Motor neuron (in vitro differentiated cells): ENCODE measurements around the gene RTF2. TPM values are rescaled to one million over a fixed set of nuclear protein-coding genes. Genes with fewer than 3 reads are reported as not detected.
"Not testable (repeated sequence)": the region's sequence is repeated elsewhere in the genome, so short reads cannot be mapped to it uniquely, and the experiment has no call there.

Experiments used
- ATAC-seq, 8 experiments: fragments of 200-7000 bp; cut with Tn5 transposase; replicated peaks in 6 of 8; 2 replicates each; pipeline ENCODE4 v1.8.0; 2021; ENCODE audit warnings: mild to moderate bottlenecking in 8 of 8, moderate library complexity in 8 of 8
- H3K27ac ChIP-seq, 2 donors: fragments of 250-450 bp; sonication (Bioruptor Pico); 2 replicates each; pipeline ENCODE4 v1.9.0; 2021; ENCODE audit warnings: antibody characterized with exemption in 2 of 2, mild to moderate bottlenecking in 2 of 2, moderate library complexity in 1 of 2
- H3K4me1 ChIP-seq, 2 donors: fragments of 250-450 bp; sonication (Bioruptor Pico); replicated peaks in 1 of 2; 2 replicates each; pipeline ENCODE4 v1.6.1; 2021; ENCODE audit warnings: antibody characterized with exemption in 2 of 2, mild to moderate bottlenecking in 2 of 2, moderate library complexity in 1 of 2
- H3K4me3 ChIP-seq, 5 donors: fragments of 250-450 bp; sonication (Bioruptor Pico); 2 replicates each; pipeline ENCODE4 v1.9.0; 2021; ENCODE audit warnings: antibody characterized with exemption in 5 of 5, mild to moderate bottlenecking in 5 of 5, moderate library complexity in 4 of 5
- WGBS, 10 experiments: fragments of 450-650 bp; shearing (Covaris generic); methylation state at CpG; one replicate each; pipeline ENCODE4 v1.0.0; 2022; 5-methylcytosine and 5-hydroxymethylcytosine counted together
- in situ Hi-C, 9 experiments: fragments of 400-800 bp; cut with MboI; loops; one replicate each; pipeline ENCODE4 v1.15.0; 2021; ENCODE audit warnings: low sequenced_read_pairs in 9 of 9, low pct_unique_long_range_greater_than_20kb in 2 of 9; ENCODE audit not compliant: unreplicated experiment in 9 of 9
- total RNA-seq, 8 experiments: library from RNA; unstranded; fragments of 300-600 nt; gene quantifications; 2 replicates each; pipeline versions ENCODE4 v1.2.3 to v1.2.4, GENCODE V29; 2022

Gene RTF2
- total RNA-seq, 8 experiments from 2014 or later = 71.5 to 90.5 (median 74.8) TPM

DNA sequence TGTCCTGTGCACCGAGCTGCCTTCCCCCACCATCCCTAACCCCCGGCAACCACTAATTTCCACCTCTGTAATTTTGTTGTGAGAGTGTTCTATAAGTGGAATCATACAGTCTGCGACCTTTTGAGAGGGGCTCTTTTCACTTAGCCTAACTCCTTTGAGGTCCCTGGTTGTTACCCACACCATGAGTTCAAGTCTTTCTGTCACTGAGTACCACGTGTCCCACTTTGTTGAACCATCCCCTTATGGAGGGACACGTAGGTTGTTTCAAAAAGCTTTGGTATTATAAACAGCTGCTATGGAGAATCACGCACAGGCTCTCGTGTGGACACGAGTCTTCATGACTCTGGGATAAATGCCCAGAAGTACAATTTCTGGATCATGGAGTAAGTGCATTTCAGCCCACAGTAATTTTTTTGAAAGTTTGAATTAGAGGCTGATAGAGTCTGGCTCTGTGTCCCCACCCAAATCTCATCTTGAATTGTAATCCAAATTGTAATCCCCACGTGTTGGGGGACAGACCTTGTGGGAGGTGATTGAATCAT lies 74.1 kb downstream of the RTF2 start:
- WGBS, 10 experiments = 10 to 100% (median 71%) methylated on average over 1 to 6 of the region's 9 CpGs; no CpG with 5 or more reads in 1 of the 10 experiments
- Histone ChIP-seq H3K27ac (no peak overlapping the region), H3K4me1 (no peaks in the 10 kb centered on the region), H3K4me3 (no peak overlapping the region)
- in situ Hi-C loops = loop anchor here in 1 of 9 experiments (25.0 kb wide), 1 partner anchor 520 kb away; no protein-coding TSS in a partner anchor
- no peak for ATAC-seq

DNA sequence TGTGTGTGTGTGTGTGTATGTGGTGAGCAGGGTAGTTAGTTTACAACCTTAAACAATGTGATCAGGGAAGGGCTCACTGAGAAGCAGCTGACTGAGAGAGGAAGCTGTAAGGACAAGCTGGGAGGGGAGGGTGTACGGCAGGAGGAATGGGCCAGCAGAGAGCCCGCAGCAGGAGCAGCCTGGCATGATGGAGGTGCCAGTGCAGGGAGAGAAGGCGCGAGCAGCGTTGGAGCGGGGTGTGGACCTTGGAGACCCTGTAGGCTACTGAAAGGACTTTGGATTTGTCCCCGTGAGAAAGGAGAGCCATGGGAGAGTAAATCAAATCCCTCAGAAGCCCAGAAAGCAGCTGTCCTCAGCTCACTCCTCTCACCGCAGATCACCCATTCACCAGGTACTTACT lies 83.1 kb downstream of the RTF2 start:
- 81 to 100% (median 95%) methylated on average over 1 to 6 of the region's 8 CpGs; no CpG with 5 or more reads in 2 of the 10 experiments for WGBS, 10 experiments
- ATAC-seq = no peak

DNA sequence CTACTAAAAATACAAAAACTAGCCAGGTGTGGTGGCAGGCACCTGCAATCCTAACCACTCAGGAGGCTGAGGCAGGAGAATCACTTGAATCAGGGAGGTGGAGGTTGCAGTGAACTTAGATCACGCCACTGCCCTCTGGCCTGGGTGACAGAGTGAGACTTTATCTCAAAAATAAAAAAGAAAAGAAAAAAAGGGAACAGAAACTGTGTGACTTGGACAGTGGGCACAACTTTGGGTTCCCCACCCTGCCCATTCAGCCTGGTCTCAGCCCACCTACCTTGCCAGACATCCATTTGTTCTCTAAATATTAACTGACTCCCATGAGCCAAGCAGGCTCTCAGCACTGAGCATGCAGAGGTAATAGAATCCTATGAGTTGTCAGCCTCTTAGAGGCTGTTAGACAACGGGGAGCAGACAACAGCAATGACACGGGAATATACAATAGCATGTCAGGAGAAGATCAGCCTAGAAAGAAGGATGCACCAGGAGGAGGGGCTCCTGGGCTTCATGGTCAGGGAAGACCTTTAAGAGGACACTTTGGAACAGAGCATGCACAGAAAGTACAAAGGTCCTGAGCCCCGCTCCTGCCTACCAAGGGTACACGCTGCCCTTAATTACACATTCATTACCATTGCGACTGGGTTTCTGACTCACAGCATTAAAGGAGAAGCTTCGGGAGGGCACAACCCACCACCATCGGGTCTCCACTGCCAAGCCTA lies 84.6 kb downstream of the RTF2 start:
- peak in 2 of 8 experiments; percentile 27 to 28 for ATAC-seq
- Histone ChIP-seq H3K27ac (no peak overlapping the region), H3K4me3 (no peak overlapping the region), H3K4me1 (no peaks in the 10 kb centered on the region)
- in situ Hi-C loops = loop anchor here in 7 of 9 experiments (10.0 to 25.0 kb wide), 5 partner anchors 409 to 784 kb away; partner anchors contain the start of gene SPO11 (in 3 of the 7)
- 14 to 77% (median 45%) methylated on average over 3 to 8 of the region's 8 CpGs; no CpG with 5 or more reads in 1 of the 10 experiments for WGBS, 10 experiments

More for the DNA sequence above, 83.1 kb downstream of the RTF2 start:
- H3K4me1 ChIP-seq = no peaks in the 10 kb centered on the region
- in situ Hi-C loops = loop anchor here in 7 of 9 experiments (10.0 to 25.0 kb wide), 5 partner anchors 411 to 786 kb away; partner anchors contain the start of gene SPO11 (in 3 of the 7)
- no peak overlapping the region for H3K4me3 ChIP-seq
- no peak overlapping the region for H3K27ac ChIP-seq

DNA sequence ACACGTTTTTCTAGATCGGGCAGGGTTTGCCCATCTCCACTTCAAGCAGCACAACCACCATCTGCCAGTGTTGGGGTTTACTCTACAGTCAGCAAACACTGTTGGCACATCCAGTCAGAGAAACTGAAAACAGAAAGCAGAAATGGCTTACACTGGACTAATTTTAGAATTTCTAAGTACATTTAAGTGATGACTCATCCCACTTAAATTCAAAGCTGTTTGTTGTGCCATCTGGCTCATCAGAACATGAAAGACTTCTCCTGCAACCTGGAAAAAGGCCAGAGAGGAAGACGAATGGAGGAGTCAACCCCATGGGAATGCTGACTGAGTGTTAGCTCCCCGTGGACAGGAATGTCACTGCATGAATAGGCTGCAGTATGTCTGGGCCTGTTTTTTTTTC lies 86.4 kb downstream of the RTF2 start:
- H3K27ac ChIP-seq = no peak overlapping the region
- peak; percentile 79 to 93 (median 88) for ATAC-seq
- no peak overlapping the region for H3K4me3 ChIP-seq
- no peaks in the 10 kb centered on the region for H3K4me1 ChIP-seq
- WGBS, 10 experiments = 0 to 83% (median 5%) methylated on average over 1 to 4 of the region's 4 CpGs; no CpG with 5 or more reads in 1 of the 10 experiments
- in situ Hi-C loops = loop anchor here in 7 of 9 experiments (10.0 to 25.0 kb wide), 5 partner anchors 407 to 782 kb away; partner anchors contain the start of gene SPO11 (in 3 of the 7)

DNA sequence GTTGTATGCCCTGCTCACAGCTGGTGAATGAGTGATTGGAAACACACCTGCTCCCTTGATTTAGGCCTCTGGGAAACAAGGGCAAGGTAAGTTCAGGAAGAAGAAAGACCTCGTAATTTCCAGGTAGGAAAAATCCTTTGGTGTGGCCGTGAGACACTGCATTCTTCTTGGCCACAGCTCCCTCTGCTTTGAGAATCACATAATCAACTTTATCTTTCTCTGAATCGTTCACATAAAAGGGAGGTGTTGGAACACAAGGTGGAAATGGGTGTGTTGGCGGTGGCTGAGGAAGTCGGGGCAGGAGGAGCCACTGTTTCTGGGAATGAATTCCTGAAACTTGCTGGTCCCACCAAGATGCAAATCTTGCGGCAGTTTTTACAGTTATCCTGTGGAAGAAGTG lies 90.5 kb downstream of the RTF2 start:
- Histone ChIP-seq H3K4me3 (no peak overlapping the region), H3K27ac (no peak overlapping the region), H3K4me1 (no peaks in the 10 kb centered on the region)
- in situ Hi-C loops = loop anchor here in 7 of 9 experiments (10.0 to 25.0 kb wide), 5 partner anchors 403 to 778 kb away; partner anchors contain the start of gene SPO11 (in 3 of the 7)
- WGBS, 10 experiments = 43 to 100% (median 79%) methylated on average over 2 to 6 of the region's 6 CpGs; no CpG with 5 or more reads in 1 of the 10 experiments
- ATAC-seq = no peak

DNA sequence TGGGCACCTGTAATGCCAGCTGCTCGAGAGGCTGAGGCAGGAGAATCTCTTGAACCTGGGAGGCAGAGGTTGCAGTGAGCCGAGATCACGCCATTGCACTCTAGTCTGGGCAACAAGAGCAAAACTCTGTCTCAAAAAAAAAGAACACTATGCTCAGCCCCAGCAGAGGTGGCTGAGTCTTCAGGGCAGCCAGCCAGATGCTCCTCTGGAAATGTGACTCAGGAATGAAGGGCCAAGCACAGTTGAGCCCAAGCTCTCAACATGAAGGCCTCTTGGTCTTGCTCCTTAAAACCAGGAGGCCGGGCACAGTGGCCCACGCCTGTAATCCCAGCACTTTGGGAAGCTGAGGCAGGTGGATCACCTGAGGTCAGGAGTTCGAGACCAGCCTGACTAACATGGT lies 96.1 kb downstream of the RTF2 start:
- not testable (repeated sequence) for H3K4me3 ChIP-seq, ATAC-seq, H3K4me1 ChIP-seq, H3K27ac ChIP-seq
- 60 to 100% (median 90%) methylated on average over 1 to 3 of the region's 6 CpGs; no CpG with 5 or more reads in 5 of the 10 experiments for WGBS, 10 experiments
- in situ Hi-C loops = loop anchor here in 7 of 9 experiments (25.0 kb wide), 4 partner anchors 398 to 773 kb away; partner anchors contain the start of gene SPO11 (in 3 of the 7)

DNA sequence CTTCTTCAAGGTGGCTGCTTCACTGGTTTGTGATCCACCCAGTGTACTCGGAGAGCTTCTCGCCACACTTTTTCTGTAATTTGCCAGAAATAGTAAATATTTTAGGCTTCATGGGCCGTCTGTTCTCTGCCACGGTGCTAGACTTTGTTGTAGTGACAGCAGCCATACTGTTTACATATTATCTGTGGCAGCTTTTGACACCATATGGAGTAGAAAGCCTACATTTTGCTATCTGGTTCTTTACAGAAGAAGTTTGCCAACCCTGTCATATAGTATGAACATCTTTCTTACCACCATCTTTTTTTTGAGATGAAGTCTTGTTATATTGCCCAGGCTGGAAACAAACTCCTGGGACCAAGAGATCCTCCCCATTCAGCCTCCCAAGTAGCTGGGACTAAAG lies 97.1 kb downstream of the RTF2 start:
- Histone ChIP-seq H3K27ac (no peak overlapping the region), H3K4me3 (no peak overlapping the region), H3K4me1 (peaks cover 4 to 6% of the 10 kb centered on the region in 2 donors)
- in situ Hi-C loops = loop anchor here in 7 of 9 experiments (25.0 kb wide), 4 partner anchors 397 to 772 kb away; partner anchors contain the start of gene SPO11 (in 3 of the 7)
- ATAC-seq = no peak
- 60 to 100% (median 100%) methylated on average over 1 to 2 of the region's 4 CpGs; no CpG with 5 or more reads in 3 of the 10 experiments for WGBS, 10 experiments

DNA sequence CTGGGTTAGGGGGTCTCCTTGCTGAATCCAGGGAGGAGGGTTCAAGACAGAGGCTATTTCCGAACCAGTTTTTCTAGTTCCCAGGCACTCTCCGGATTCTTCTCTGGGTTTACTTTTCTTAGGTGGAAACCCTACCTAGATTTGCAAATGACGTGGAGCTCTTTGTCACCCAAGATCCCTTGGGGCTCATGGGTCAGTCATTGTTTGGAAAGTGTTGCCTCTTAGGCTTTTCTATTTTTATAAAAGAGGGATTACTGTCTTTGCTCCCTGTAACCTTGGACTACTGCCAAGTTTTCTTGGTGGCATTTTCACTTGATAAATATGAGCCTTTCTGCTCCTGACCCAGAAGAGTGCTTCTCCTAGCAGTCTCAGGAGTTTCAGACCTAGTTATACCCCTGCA lies 98.2 kb downstream of the RTF2 start:
- Histone ChIP-seq H3K4me3 (no peak overlapping the region), H3K4me1 (peaks cover 4 to 6% of the 10 kb centered on the region in 2 donors), H3K27ac (peak overlapping the region in 1 of 2 donors; percentile 5)
- peak in 5 of 8 experiments; percentile 22 to 78 (median 48) for ATAC-seq
- in situ Hi-C loops = loop anchor here in 7 of 9 experiments (25.0 kb wide), 4 partner anchors 396 to 771 kb away; partner anchors contain the start of gene SPO11 (in 3 of the 7)
- 52 to 93% (median 70%) methylated on average over 2 to 3 of the region's 3 CpGs; no CpG with 5 or more reads in 1 of the 10 experiments for whole genome bisulfite sequencing, 10 experiments

Other genes starting within 250 kb of the RTF2 start
- under 1 TPM in 3 of 8 experiments, not detected in 5; 0.42 to 0.84 (median 0.62) TPM for gene MC3R, start 219.9 kb upstream of the RTF2 start, total RNA-seq
- gene FAM210B, start 109.7 kb upstream of the RTF2 start, total RNA-seq = 10 to 100 TPM; 12.4 to 41.3 (median 23.9) TPM
- gene AURKA, start 76.4 kb upstream of the RTF2 start, total RNA-seq = 10 to 100 TPM in 3 of 8 experiments, 1 to 10 TPM in 5; 2.1 to 46.6 (median 6.3) TPM
- 10 to 100 TPM; 17.0 to 39.8 (median 24.1) TPM for gene CSTF1, start 76.0 kb upstream of the RTF2 start, total RNA-seq
- gene CASS4, start 56.4 kb upstream of the RTF2 start, total RNA-seq = 1 to 10 TPM in 1 of 8 experiments, under 1 TPM in 6, not detected in 1; 0.09 to 2.6 (median 0.17) TPM
- gene FAM209A, start 56.1 kb downstream of the RTF2 start, total RNA-seq = under 1 TPM in 4 of 8 experiments, not detected in 4; 0.11 to 0.66 (median 0.41) TPM
- under 1 TPM in 2 of 8 experiments, not detected in 6; 0.46 to 0.71 TPM for gene FAM209B, start 64.6 kb downstream of the RTF2 start, total RNA-seq
- gene TFAP2C, start 160.7 kb downstream of the RTF2 start, total RNA-seq = 10 to 100 TPM in 3 of 8 experiments, under 1 TPM in 3, not detected in 2; 0.21 to 60.3 (median 23.2) TPM